Amniotic stem cell (primary cell): ENCODE results near the gene KRT9.
"Not testable (repeated sequence)": the region's sequence is repeated elsewhere in the genome, so short reads cannot be mapped to it uniquely, and the experiment has no call there.

ENCODE experiments used
- DNase-seq: peaks from one replicate; lab custom pipeline; 2025; lab: John Stamatoyannopoulos, UW

Gene KRT9

GRCh38 chr17:41571561-41572434 is at the start of gene KRT9:
Gene KRT9, minus strand, starts transcription at chr17:41572059. Its CDS starts 67 bp downstream, at chr17:41571992.
- DNase-seq: no peak

GRCh38 chr17:41621435-41621817 is 49.6 kb upstream of the KRT9 start:
- not testable (repeated sequence) for DNase-seq

- no peak for DNase-seq
Measured at GRCh38 chr17:41620583-41621434, 49.0 kb upstream of the KRT9 start.

DNA sequence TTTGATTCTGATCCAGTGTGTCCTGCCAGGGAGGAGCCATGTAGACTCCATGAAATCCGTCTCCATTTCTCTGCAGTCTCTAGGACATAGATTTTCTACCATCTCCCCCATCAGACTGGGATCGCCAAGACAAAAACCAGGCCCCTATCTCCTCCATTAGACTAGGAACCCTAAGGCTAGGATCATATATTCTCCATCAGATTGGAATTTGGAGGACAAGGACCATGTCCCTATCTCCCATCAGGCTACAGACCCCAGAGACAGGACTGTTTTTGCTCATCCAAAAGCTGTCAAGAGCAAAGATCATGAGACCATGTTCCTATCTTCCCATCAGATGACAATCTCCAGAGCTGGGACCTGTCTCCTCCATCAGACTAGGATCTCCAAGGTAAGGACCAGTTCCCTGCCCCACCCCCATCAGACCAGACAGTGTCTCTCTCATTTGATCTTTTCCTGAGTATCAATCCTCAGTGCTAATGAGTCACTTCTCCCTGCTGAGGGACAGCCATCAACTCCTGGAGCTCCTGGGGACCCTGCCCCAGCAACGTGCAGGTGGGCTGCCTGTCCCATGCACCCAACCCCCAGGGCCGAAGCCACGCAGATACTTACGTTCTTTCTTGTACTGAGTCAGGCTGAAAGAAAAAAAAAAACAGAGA is 48.2 kb upstream of the KRT9 start:
- DNase-seq: not testable (repeated sequence)

- DNase-seq: no peak
Measured at GRCh38 chr17:41619036-41619926, 47.4 kb upstream of the KRT9 start.

DNA sequence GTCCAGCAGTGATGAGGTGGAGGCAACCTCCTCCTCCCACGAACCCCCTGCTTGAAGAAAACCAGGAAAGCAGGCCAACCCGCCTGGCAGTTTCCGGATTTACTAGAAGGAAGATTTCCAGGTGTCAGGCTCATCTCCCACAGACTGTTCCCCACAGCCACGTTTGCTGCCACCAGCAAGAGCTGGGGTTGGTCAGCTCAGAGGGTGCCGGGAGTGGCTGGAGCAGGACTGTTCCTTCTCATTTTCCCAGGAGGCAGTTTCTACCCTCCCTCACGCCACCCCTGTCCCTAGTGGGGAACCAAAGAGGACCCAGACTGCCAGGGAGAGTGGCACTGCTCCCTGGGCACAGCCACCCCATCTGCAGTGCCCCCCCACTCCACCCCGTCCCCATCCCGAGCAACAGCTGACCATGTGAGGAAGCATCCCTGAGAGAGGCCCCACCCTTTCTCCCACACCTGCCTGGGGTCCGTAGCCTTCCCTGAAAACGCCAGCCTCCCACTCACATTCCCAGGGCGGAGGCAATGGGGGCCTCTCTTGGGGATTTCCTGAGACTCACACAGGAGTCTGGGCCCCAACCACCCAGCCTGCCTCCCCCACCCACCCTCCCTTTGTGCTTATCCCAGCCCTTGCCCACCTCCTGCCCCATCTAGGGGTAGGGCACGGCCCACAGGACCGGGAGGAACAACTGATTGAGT is 46.6 kb upstream of the KRT9 start:
- DNase-seq: no peak

DNA sequence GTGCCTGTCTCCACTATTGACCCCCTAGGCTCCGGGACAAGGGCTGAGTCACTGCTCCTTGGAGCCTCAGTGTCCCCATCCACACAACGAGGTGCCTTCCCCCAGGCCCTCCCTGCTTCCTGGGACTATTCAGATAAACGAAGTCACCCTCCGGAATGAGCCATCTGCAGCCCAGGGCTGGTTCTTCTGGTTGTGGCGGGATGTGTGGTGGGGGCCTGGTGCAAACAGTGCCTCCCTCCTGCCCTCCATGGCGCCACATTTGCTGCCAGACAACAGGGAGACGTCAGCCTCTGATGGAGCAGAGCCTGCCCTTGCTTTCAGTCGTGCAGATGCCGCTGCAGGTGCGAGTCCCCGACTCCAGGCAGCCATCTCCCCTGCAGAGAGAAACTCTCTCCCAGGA is 45.8 kb upstream of the KRT9 start:
- DNase-seq: no peak

DNA sequence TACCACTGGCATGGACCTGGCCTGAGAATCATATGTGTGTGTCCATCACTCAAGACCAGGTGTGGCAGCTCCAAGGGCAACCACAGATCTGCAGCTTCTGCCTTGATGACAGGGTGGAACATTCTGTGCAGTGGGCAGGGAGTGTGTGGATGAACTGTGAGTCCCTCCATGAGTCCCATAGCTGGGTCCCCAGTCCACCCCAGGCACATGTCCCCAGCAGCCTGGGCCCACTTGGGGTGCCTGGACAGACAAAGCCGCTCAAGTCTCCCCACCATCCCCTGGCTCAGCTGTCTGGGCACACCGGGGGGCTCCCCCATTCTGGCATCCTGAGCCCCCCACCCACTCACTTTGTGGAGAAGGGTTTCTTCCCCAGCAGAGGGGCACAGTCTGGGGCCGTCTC is 45.3 kb upstream of the KRT9 start:
- DNase-seq: no peak

DNA sequence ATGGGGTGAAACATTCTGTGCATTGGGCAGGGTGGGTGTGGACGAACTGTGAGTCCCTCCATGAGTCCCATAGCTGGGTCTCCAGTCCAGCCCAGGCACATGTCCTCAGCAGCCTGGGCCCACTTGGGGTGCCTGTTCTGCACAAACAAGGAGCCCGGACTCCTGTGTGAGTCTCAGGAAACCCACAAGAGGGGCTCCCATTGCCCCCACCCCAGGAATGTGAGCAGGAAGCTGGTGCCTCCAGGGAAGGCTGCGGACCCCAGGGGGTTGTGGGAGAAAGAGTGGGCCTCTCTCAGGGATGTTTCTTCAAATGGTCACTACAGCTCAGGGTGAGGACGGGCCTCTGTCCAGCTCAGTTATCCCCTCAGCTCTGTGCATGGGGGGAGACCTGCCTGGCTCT is 44.6 kb upstream of the KRT9 start:
- not testable (repeated sequence) for DNase-seq

- DNase-seq: no peak
Measured at GRCh38 chr17:41615454-41615853, 43.6 kb upstream of the KRT9 start.

GRCh38 chr17:41614767-41615166 is 42.9 kb upstream of the KRT9 start:
- not testable (repeated sequence) for DNase-seq

DNA sequence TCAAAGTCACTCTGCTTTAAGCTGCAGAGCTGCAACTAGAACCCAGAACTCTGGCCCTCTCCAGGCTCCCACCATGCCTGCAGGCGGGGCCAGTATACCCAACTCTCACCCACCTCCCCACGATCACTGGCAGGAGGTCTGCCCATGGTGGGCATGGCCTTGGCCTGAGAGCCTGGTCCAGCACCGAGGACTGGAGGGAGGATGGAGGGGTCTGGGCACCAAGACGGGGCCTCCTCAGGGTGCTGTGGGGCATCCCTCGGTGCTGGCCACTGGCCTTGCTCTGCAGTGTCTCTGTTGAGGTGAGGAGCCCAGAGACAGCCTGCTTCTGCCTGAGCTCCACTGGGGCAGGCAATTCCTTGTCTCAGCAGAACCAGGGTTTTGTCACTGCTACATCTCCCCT is 42.2 kb upstream of the KRT9 start:
- no peak for DNase-seq

DNA sequence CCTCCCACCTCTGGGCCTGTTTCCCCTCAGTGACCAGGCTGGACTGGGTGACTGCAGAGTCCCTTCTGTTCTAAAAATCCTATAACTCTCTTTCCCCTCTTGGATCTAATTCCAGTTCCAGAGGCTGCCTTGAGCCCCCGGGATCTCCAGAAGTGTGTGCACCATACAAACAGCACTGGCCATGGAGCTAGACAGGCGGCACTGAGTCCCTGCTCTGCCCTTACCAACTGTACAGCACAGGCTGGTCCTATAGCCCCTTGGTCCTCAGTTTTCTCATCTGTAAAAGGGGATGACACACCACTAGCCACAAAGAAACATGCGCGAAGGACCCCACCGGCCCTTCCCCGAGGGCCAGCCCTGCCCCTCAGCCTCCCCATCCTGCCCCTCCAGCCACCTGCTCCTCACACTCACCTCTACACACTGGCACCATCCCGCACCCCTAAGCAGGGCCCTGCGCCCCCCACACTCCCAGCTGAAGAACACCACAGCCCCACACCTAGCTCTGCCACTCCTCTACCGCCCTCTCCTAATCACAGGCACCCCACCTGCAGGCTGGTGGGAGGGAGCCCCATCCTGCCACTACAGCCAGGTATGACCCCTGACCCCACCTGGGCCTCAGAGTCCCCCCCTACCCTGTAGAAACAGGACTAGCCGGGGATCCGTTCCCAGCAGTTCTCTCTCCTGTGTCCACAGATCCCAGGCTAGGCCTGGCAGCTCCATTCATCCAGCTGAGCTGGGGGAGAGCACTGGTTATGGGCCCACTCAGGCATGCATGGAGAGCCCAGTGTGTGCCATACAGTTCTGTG is 41.6 kb upstream of the KRT9 start:
- DNase-seq: no peak

DNA sequence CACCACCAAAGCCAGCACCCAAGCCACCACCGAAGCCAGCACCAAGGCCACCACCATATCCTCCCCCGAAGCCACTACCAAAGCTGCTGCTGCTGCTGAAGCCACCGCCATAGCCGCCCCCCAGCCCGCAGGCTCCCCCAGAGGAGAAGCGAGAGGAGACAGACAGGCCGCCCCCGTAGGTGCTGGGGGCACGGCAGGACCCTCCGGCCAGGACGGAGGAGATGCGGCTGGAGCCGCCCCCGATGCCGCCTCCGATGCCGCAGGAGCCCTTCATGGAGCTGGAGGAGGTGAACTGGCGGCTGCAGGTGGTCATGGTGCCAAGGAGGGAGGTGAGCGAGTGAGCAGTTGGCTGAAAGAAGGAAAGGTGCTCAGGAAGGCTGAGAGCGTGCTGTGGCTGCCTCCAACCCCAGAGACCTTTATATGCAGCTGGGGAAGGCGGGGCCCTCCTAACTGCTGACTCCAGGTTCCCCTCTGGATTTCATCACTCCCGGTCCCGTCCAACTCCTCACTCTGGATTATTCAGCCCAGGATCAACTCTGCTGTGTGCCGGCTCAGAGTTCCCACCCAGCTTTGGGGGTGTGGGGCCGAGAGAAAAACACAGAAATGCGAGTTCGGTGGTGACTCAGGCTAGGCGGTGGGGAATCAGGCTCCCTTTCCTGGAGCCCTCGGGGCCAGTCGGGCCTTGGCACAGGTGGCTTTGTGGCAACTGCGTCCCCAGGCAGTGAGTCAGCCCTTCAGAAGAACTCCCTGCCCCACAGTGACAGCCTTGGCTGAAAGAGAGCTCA is 40.7 kb upstream of the KRT9 start, which contains the start of gene KRT16:
KRT16 (minus strand) TSS at position 392 of the 785 bp plus-strand sequence; CDS start at position 313, 79 bp downstream.
- DNase-seq: peak; percentile 17

- DNase-seq: no peak
Measured at GRCh38 chr17:41610965-41611640, 39.2 kb upstream of the KRT9 start.

DNA sequence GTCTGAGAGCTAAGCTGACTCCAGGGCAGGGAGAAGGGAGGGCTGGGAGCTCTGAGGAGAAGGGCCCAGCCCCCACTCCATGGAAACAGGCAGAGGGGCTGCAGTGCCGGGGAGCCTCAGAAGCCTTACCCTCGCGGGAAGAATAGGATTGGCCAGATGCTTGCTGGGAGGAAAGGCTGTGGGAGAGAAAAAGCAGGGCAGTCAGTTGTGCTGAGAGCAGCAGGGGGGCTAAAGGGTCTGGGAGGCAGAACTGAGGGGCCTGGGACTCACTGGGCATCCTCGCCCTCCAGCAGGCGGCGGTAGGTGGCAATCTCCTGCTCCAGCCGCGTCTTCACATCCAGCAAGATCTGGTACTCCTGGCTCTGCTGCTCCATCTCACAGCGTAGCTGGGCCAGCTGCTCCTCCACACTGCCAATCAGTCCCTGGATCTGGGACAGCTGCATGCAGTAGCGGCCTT is 38.2 kb upstream of the KRT9 start:
- not testable (repeated sequence) for DNase-seq

DNA sequence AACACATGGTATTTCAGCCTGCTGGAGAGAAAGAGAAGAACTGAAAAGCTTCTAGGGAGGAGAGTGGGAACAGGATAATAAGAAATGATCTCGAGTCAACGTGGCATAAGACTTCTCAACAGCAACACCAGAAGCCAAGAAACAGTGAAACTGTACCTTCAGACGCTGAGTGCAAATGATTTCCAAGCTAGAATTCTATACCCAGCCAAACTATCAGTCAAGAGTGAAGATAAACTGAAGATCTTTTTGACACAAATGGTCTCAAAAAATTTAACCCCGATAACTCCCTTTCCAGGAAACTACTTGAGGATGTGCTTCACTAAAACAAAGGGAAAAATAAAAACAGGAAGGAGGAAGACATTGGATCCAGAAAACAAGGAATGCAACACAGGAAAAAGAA is 35.1 kb upstream of the KRT9 start:
- not testable (repeated sequence) for DNase-seq

- DNase-seq: no peak
Measured at GRCh38 chr17:41602524-41602923, 30.7 kb upstream of the KRT9 start.
